Ascending aorta (tissue), 2 donors: ENCODE results near the gene TBC1D1. TPM values are rescaled to one million over a fixed set of nuclear protein-coding genes. Genes with fewer than 3 reads are reported as not detected.
"Not testable (repeated sequence)": the region's sequence is repeated elsewhere in the genome, so short reads cannot be mapped to it uniquely, and the experiment has no call there.

ENCODE experiments used
- DNase-seq, 2 donors: peaks; one replicate each; pipeline ENCODE4 v3.0.0-alpha.2; 2019; ENCODE audit warnings: low spot score in 2 of 2
- H3K27ac ChIP-seq, 2 donors: fragments of 200-600 bp; sonication (generic); one replicate each; pipeline ENCODE4 v1.5.1; 2016 to 2017; ENCODE audit warnings: mild to moderate bottlenecking in 1 of 2
- H3K27me3 ChIP-seq: fragments of 200-600 bp; sonication (generic); one replicate; pipeline ENCODE4 v1.5.1; 2017
- H3K36me3 ChIP-seq, 2 donors: fragments of 200-600 bp; sonication (generic); one replicate each; pipeline ENCODE4 v1.5.1; 2016
- H3K4me1 ChIP-seq, 2 donors: fragments of 200-600 bp; sonication (generic); one replicate each; pipeline ENCODE4 v1.5.1; 2016 to 2017; ENCODE audit warnings: mild to moderate bottlenecking in 1 of 2
- H3K4me3 ChIP-seq, 2 donors: fragments of 200-600 bp; sonication (generic); one replicate each; pipeline ENCODE4 v1.5.1; 2016 to 2017; ENCODE audit warnings: mild to moderate bottlenecking in 1 of 2
- H3K9me3 ChIP-seq, 2 donors: fragments of 200-600 bp; sonication (generic); one replicate each; pipeline ENCODE4 v1.5.1; 2016
- CTCF ChIP-seq, 3 experiments: fragments of 200-600 bp in 2 of 3; fragments of 450-650 bp in 1 of 3; sonication (generic) in 2 of 3; IDR thresholded peaks; one replicate each; pipeline ENCODE4 v1.5.1; 2016 to 2019; ENCODE audit warnings: antibody characterized with exemption in 3 of 3, mild to moderate bottlenecking in 1 of 3, moderate library complexity in 1 of 3
- intact Hi-C: fragments of 100-400 bp; cut with DNase I; formaldehyde crosslinking; loops from one replicate; pipeline ENCODE4 v1.15.1; 2023
- total RNA-seq: library from RNA; depleted of rRNA; stranded (reverse); fragments of >200 nt; gene quantifications from one replicate; pipeline ENCODE4 v1.1.0, GENCODE V29; 2016

Gene TBC1D1
- total RNA-seq, 1 donor from 2014 or later, result 132 TPM

DNA sequence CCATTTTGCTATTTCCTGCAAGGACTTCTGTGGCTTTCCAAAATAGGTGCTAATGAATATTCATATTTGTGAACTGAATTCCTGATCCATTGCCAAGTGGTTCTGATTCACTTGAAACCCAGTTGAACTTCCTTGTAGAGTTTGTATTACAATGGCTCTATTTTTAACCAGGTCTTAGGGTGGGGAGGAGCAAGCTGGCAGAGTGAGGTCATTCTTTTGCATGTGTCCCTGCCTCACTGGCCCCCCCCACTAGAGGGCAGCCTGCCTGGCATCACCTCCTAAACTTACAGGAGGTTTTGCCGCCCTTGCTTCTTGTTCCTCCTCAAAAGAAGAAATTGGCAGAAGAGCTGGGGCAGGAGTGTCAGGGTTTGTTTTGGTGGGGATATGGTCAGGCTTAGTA, 79.8 kb downstream of the TBC1D1 start:
- intact Hi-C loops, result no loop called here
- DNase-seq, result peak; percentile 81 to 95
- H3K4me3 ChIP-seq, result no peak overlapping the region

DNA sequence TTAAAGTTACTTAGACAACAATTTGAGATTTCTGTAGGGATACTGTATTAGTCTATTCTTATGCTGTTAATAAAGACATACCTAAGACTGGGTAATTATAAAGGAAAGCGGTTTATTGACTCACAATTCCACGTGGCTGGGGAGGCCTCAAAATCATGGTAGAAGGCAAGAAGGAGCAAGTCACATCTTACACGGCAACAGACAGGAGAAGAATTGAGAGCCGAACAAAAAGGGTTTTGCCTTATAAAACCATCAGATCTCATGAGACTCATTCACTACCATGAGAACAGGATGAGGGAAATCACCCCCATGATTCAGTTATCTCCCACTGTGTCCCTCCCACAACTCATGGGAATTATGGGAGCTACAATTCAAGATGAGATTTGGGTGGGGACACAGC, 80.3 kb downstream of the TBC1D1 start:
- Histone ChIP-seq H3K4me3 (no peak overlapping the region), H3K9me3 (no peaks in the 10 kb centered on the region), H3K27me3 (no peaks in the 10 kb centered on the region), H3K4me1 (peaks cover 0 to 30% of the 10 kb centered on the region in 2 donors), H3K36me3 (no peaks in the 10 kb centered on the region), H3K27ac (peak overlapping the region; percentile 66 to 74)
- no peak for TF ChIP-seq CTCF (IDR thresholded peaks at IDR 0.05)
- intact Hi-C loops, result no loop called here
- DNase-seq, result no peak

More for the DNA sequence above, 79.8 kb downstream of the TBC1D1 start:
- TF ChIP-seq CTCF (IDR thresholded peaks at IDR 0.05), result peak; percentile 30 to 64 (median 52)
- no peaks in the 10 kb centered on the region for H3K36me3 ChIP-seq
- H3K9me3 ChIP-seq, result no peaks in the 10 kb centered on the region
- H3K27me3 ChIP-seq, result no peaks in the 10 kb centered on the region
- peaks cover 0 to 30% of the 10 kb centered on the region in 2 donors for H3K4me1 ChIP-seq
- peak overlapping the region; percentile 66 to 74 for H3K27ac ChIP-seq

GRCh38 chr4:37973441-37973840, 82.6 kb downstream of the TBC1D1 start:
- intact Hi-C loops, result no loop called here
- TF ChIP-seq CTCF (IDR thresholded peaks at IDR 0.05), result no peak
- DNase-seq, result no peak
- Histone ChIP-seq H3K27ac (peak overlapping the region; percentile 57 to 74), H3K4me3 (no peak overlapping the region), H3K36me3 (no peaks in the 10 kb centered on the region), H3K27me3 (no peaks in the 10 kb centered on the region), H3K4me1 (peaks cover 0 to 23% of the 10 kb centered on the region in 2 donors), H3K9me3 (no peaks in the 10 kb centered on the region)

DNA sequence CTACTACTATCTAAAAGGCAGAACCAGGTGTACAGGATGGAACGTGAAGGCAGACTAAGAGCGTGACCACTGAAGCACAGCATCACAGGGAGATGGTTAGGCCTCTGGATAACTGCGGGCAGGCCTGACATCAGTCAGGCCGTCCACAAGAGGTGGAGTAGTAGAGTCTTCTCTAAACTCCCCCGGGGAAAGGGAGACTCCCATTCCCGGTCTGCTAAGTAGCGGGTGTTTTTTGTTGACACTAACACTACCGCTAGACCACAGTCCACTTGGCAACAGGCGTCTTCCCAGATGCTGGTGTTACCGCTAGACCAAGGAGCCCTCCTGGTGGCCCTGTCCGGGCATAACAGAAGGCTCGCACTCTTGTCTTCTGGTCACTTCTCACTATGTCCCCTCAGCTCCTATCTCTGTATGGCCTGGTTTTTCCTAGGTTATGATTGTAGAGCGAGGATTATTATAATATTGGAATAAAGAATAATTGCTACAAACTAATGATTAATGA, 84.5 kb downstream of the TBC1D1 start:
- not testable (repeated sequence) for H3K9me3 ChIP-seq, DNase-seq, H3K27me3 ChIP-seq, H3K36me3 ChIP-seq, H3K4me3 ChIP-seq
- intact Hi-C loops, result loop anchor here (5.0 kb wide), 3 partner anchors 68 to 687 kb away; partner anchors contain the start of genes KLF3 and PGM2
- H3K4me1 ChIP-seq, result peaks cover 0 to 16% of the 10 kb centered on the region in 2 donors
- H3K27ac ChIP-seq, result peak overlapping the region in 1 of 2 donors; percentile 97

GRCh38 chr4:37976507-37976906, 85.6 kb downstream of the TBC1D1 start:
- Histone ChIP-seq H3K4me1 (peaks cover 3 to 17% of the 10 kb centered on the region in 2 donors), H3K36me3 (no peaks in the 10 kb centered on the region), H3K27ac (peak overlapping the region; percentile 97 to 99), H3K9me3 (no peaks in the 10 kb centered on the region), H3K4me3 (peak overlapping the region; percentile 76 to 99), H3K27me3 (no peaks in the 10 kb centered on the region)
- intact Hi-C loops, result loop anchor here (2.0 to 5.0 kb wide), 5 partner anchors 58 to 686 kb away; partner anchors contain the start of genes KLF3, PGM2 and RELL1
- no peak for TF ChIP-seq CTCF (IDR thresholded peaks at IDR 0.05)
- no peak for DNase-seq

GRCh38 chr4:37976991-37977470, 86.1 kb downstream of the TBC1D1 start:
- peak; percentile 60 to 92 for DNase-seq
- intact Hi-C loops, result loop anchor here (1.0 to 5.0 kb wide), 6 partner anchors 58 to 685 kb away; partner anchors contain the start of genes KLF3, PGM2 and RELL1
- Histone ChIP-seq H3K27ac (peak overlapping the region; percentile 97 to 99), H3K36me3 (no peaks in the 10 kb centered on the region), H3K27me3 (no peaks in the 10 kb centered on the region), H3K4me3 (peak overlapping the region; percentile 76 to 99), H3K9me3 (no peaks in the 10 kb centered on the region), H3K4me1 (peaks cover 4 to 22% of the 10 kb centered on the region in 2 donors)
- TF ChIP-seq CTCF (IDR thresholded peaks at IDR 0.05), result peak in 1 of 3 experiments; percentile 21
